GM23338 (cell line): ENCODE data around the gene DDX5. TPM values are rescaled to one million over a fixed set of nuclear protein-coding genes. Genes with fewer than 3 reads are reported as not detected.

Experiments used
- ATAC-seq: fragments of 200-7000 bp; cut with Tn5 transposase; 3 replicates; pipeline ENCODE4 v1.9.1; 2020
- DNase-seq: peaks from one replicate; pipeline ENCODE4 v3.0.0-alpha.2; 2015; ENCODE audit warnings: low spot score
- H2AFZ ChIP-seq: fragments of 200-600 bp; sonication (generic); 2 replicates; pipeline ENCODE4 v1.8.0; 2016; ENCODE audit warnings: antibody characterized with exemption, mild to moderate bottlenecking, moderate library complexity
- H3F3A ChIP-seq: fragments of 200-600 bp; sonication (generic); replicated peaks from 2 replicates; pipeline ENCODE4 v1.8.0; 2017; ENCODE audit warnings: antibody characterized with exemption, mixed run types, low read depth
- H3K27ac ChIP-seq: fragments of 200-600 bp; sonication (generic); 2 replicates; pipeline ENCODE4 v1.6.1; 2016; ENCODE audit warnings: low read depth
- H3K27me3 ChIP-seq: fragments of 200-600 bp; sonication (generic); 2 replicates; pipeline ENCODE4 v1.8.0; 2016; ENCODE audit warnings: mild to moderate bottlenecking, mixed run types, moderate library complexity; ENCODE audit not compliant: insufficient read depth
- H3K36me3 ChIP-seq: fragments of 200-600 bp; sonication (generic); 2 replicates; pipeline ENCODE4 v1.8.0; 2016; ENCODE audit warnings: mild to moderate bottlenecking; ENCODE audit not compliant: insufficient read depth
- H3K4me1 ChIP-seq: fragments of 200-600 bp; sonication (generic); 2 replicates; pipeline ENCODE4 v1.8.0; 2016; ENCODE audit warnings: mild to moderate bottlenecking, moderate library complexity; ENCODE audit not compliant: insufficient read depth
- H3K4me2 ChIP-seq: fragments of 200-600 bp; sonication (generic); 2 replicates; pipeline ENCODE4 v1.7.1; 2017; ENCODE audit warnings: mixed run types
- H3K4me3 ChIP-seq: fragments of 200-600 bp; sonication (generic); 2 replicates; pipeline ENCODE4 v1.6.1; 2016; ENCODE audit warnings: mixed run types
- H3K79me2 ChIP-seq: fragments of 200-600 bp; sonication (generic); replicated peaks from 2 replicates; pipeline ENCODE4 v1.8.0; 2017; ENCODE audit warnings: mild to moderate bottlenecking; ENCODE audit not compliant: insufficient read depth
- H3K9me2 ChIP-seq: fragments of 200-600 bp; sonication (generic); 2 replicates; pipeline ENCODE4 v1.8.0; 2017; ENCODE audit not compliant: insufficient read depth
- H4K20me1 ChIP-seq: fragments of 200-600 bp; sonication (generic); replicated peaks from 2 replicates; pipeline ENCODE4 v1.8.0; 2017; ENCODE audit warnings: mild to moderate bottlenecking; ENCODE audit not compliant: insufficient read depth
- H3K27ac Mint-ChIP-seq: 2 replicates; pipeline ENCODE4 v1.8.0; 2020; ENCODE audit warnings: inconsistent platforms, mild to moderate bottlenecking, moderate library complexity, mixed read lengths
- H3K27me3 Mint-ChIP-seq: 3 replicates; pipeline ENCODE4 v1.8.0; 2022; ENCODE audit warnings: low read depth, mild to moderate bottlenecking, moderate library complexity, mixed read lengths, inconsistent platforms; ENCODE audit not compliant: insufficient read depth, poor library complexity
- H3K36me3 Mint-ChIP-seq: 3 replicates; pipeline ENCODE4 v1.8.0; 2021; ENCODE audit warnings: low read depth, mild to moderate bottlenecking, inconsistent platforms, moderate library complexity, mixed read lengths
- H3K4me1 Mint-ChIP-seq: 3 replicates; pipeline ENCODE4 v1.8.0; 2020; ENCODE audit warnings: mild to moderate bottlenecking, inconsistent platforms, mixed read lengths
- H3K4me3 Mint-ChIP-seq: 3 replicates; pipeline ENCODE4 v1.8.0; 2021; ENCODE audit warnings: moderate library complexity, mild to moderate bottlenecking, inconsistent platforms, mixed read lengths
- H3K9me3 Mint-ChIP-seq: 3 replicates; pipeline ENCODE4 v1.8.0; 2020; ENCODE audit warnings: moderate library complexity, mild to moderate bottlenecking, inconsistent platforms, mixed read lengths
- CREB1 ChIP-seq: fragments of 250-450 bp; sonication (Bioruptor Pico); IDR thresholded peaks from 2 replicates; pipeline ENCODE4 v1.5.0; 2020; ENCODE audit warnings: low read depth, mild to moderate bottlenecking, moderate library complexity
- CTCF ChIP-seq, 2 experiments: fragments of 200-600 bp in 1 of 2; sonication (generic) in 1 of 2; conservative IDR thresholded peaks; 2 replicates each; pipeline versions ENCODE4 v1.5.1 to v1.6.1; 2016 to 2017; ENCODE audit warnings: antibody characterized with exemption in 2 of 2, low read depth in 2 of 2, mild to moderate bottlenecking in 2 of 2, moderate library complexity in 1 of 2
- EZH2 ChIP-seq: fragments of 200-600 bp; sonication (generic); IDR thresholded peaks from one replicate; pipeline ENCODE4 v1.8.0; 2017; ENCODE audit warnings: antibody characterized with exemption, mild to moderate bottlenecking, low read depth; ENCODE audit not compliant: unreplicated experiment
- JUNB ChIP-seq: IDR thresholded peaks from one replicate; pipeline ENCODE4 v1.6.1; 2016; ENCODE audit warnings: antibody characterized with exemption; ENCODE audit not compliant: unreplicated experiment
- NANOG ChIP-seq: IDR thresholded peaks from 2 replicates; pipeline ENCODE4 v1.6.1; 2016; ENCODE audit warnings: antibody characterized with exemption, borderline replicate concordance
- POLR2AphosphoS5 ChIP-seq: IDR thresholded peaks from 2 replicates; pipeline ENCODE4 v1.6.1; 2016; ENCODE audit warnings: antibody characterized with exemption, low read depth
- REST ChIP-seq: IDR thresholded peaks from one replicate; pipeline ENCODE4 v1.6.1; 2018; ENCODE audit warnings: antibody characterized with exemption; ENCODE audit not compliant: unreplicated experiment
- STAT1 ChIP-seq: IDR thresholded peaks from one replicate; pipeline ENCODE4 v1.6.1; 2016; ENCODE audit warnings: antibody characterized with exemption; ENCODE audit not compliant: unreplicated experiment
- ZNF114 ChIP-seq: fragments of 250-450 bp; sonication (Bioruptor Pico); IDR thresholded peaks from 2 replicates; pipeline ENCODE4 v1.5.0; 2020; ENCODE audit warnings: mild to moderate bottlenecking, moderate library complexity
- ZNF331 ChIP-seq: fragments of 250-450 bp; sonication (Bioruptor Pico); IDR thresholded peaks from 2 replicates; pipeline ENCODE4 v1.5.0; 2020; ENCODE audit warnings: low read depth, mild to moderate bottlenecking, moderate library complexity
- ZNF462 ChIP-seq: fragments of 250-450 bp; sonication (Bioruptor Pico); IDR thresholded peaks from 2 replicates; pipeline ENCODE4 v1.5.0; 2020; ENCODE audit warnings: mild to moderate bottlenecking, moderate library complexity
- polyA plus RNA-seq: library from polyadenylated mRNA; unstranded; fragments of >200 nt; fragmentation: Nextera tagmentation; extraction: Ambion mirVana; gene quantifications from 2 replicates; pipeline ENCODE4 v1.2.1, GENCODE V29; 2016
- total RNA-seq: library from RNA; depleted of rRNA; stranded (reverse); fragments of >200 nt; shearing (Covaris generic); gene quantifications from 2 replicates; pipeline ENCODE4 v1.2.3, GENCODE V29; 2014

Gene DDX5
- total and polyA plus RNA-seq, 2 experiments from 2014 or later, result 400 to 447 TPM

DNA sequence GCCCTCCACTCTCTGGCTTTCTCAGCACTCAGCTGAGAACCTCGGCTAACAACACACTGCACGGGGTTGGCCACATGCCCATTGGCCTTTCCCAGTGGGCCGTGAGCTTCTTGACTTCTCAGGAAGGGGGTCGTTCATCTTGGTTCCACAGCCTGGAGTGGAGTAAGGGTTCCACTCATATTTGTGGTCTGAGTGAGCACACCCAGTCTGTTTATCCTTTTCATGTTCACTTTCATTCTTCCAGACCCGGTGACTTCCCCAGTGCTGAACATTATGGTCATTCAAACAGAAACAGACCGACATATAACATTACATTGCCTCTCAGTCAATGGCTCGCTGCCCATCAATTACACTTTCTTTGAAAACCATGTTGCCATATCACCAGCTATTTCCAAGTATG is 48.9 kb downstream of the DDX5 start:
- H3K4me3 ChIP-seq, result no peak overlapping the region
- H3K27ac Mint-ChIP-seq, result no peak overlapping the region
- H3K4me1 Mint-ChIP-seq, result no peaks in the 10 kb centered on the region; the same call in 2 of the 3 replicates
- H3K4me3 Mint-ChIP-seq, result no peak overlapping the region
- H3K36me3 ChIP-seq, result no peaks in the 10 kb centered on the region
- peaks cover 2% of the 10 kb centered on the region for H3K27me3 Mint-ChIP-seq
- no peak for TF ChIP-seq NANOG
- TF ChIP-seq STAT1, result no peak
- TF ChIP-seq ZNF114 (CRISPR knock-in tag), result no peak
- no peak for TF ChIP-seq ZNF331 (CRISPR knock-in tag)
- TF ChIP-seq EZH2, result no peak
- no peak for TF ChIP-seq JUNB
- TF ChIP-seq ZNF462 (CRISPR knock-in tag), result no peak
- no peak for TF ChIP-seq CREB1 (CRISPR knock-in tag)
- no peak for TF ChIP-seq POLR2AphosphoS5
- no peak for TF ChIP-seq CTCF (conservative IDR thresholded peaks at IDR 0.05; ENCODE audit: low read depth in 2 of 2)
- no peak for TF ChIP-seq REST
- H3K4me2 ChIP-seq, result no peak overlapping the region
- ATAC-seq (no peak), DNase-seq (no peak)
- H3K4me1 ChIP-seq, result no peaks in the 10 kb centered on the region
- H3K27ac ChIP-seq, result no peak overlapping the region
- no peaks in the 10 kb centered on the region for H4K20me1 ChIP-seq
- H2AFZ ChIP-seq, result no peak overlapping the region
- no peaks in the 10 kb centered on the region for H3K36me3 Mint-ChIP-seq
- H3K9me3 Mint-ChIP-seq, result no peaks in the 10 kb centered on the region
- no peaks in the 10 kb centered on the region for H3F3A ChIP-seq
- no peaks in the 10 kb centered on the region for H3K9me2 ChIP-seq
- H3K27me3 ChIP-seq, result no peaks in the 10 kb centered on the region
- H3K79me2 ChIP-seq, result no peaks in the 10 kb centered on the region
